SHP77 treated with DMSO at 0.1 percent for 48 hours (cell line): ENCODE measurements around the gene ISCU.

Source experiments
- DNase-seq: peaks from one replicate; lab custom pipeline; 2025; lab: John Stamatoyannopoulos, UW

ISCU gene

GRCh38 chr12:108562348-108563135 is at the start of gene ISCU:
Gene ISCU (plus strand): TSS chr12:108562596. CDS start chr12:108562623, 27 bp downstream.
- peak; percentile 87 for DNase-seq

- no peak for DNase-seq
Measured at GRCh38 chr12:108514468-108514972, 47.9 kb upstream of the ISCU start.

- peak; percentile 98 for DNase-seq
Measured at GRCh38 chr12:108514973-108515814, 47.2 kb upstream of the ISCU start, which contains the start of gene FICD. Gene FICD (plus strand): TSS chr12:108515277. CDS start chr12:108516973, 1,696 bp downstream.

GRCh38 chr12:108515916-108516315 is 46.5 kb upstream of the ISCU start:
- DNase-seq: no peak

GRCh38 chr12:108516511-108517275 is 45.7 kb upstream of the ISCU start:
- no peak for DNase-seq

- no peak for DNase-seq
Measured at GRCh38 chr12:108517288-108518100, 44.9 kb upstream of the ISCU start.

- no peak for DNase-seq
Measured at GRCh38 chr12:108518101-108518715, 44.2 kb upstream of the ISCU start.

GRCh38 chr12:108518716-108519496 is 43.5 kb upstream of the ISCU start:
- DNase-seq: no peak

GRCh38 chr12:108519558-108519957 is 42.8 kb upstream of the ISCU start:
- no peak for DNase-seq

GRCh38 chr12:108523365-108523764 is 39.0 kb upstream of the ISCU start:
- no peak for DNase-seq

- DNase-seq: no peak
Measured at GRCh38 chr12:108525681-108526080, 36.7 kb upstream of the ISCU start.

- no peak for DNase-seq
Measured at GRCh38 chr12:108526482-108527165, 35.8 kb upstream of the ISCU start.

- DNase-seq: no peak
Measured at GRCh38 chr12:108527166-108527496, 35.3 kb upstream of the ISCU start.

- no peak for DNase-seq
Measured at GRCh38 chr12:108530161-108530560, 32.2 kb upstream of the ISCU start.

GRCh38 chr12:108531929-108532848 is 30.2 kb upstream of the ISCU start:
- no peak for DNase-seq

GRCh38 chr12:108538146-108538545 is 24.2 kb upstream of the ISCU start:
- DNase-seq: no peak

GRCh38 chr12:108538616-108539195 is 23.7 kb upstream of the ISCU start:
- no peak for DNase-seq

GRCh38 chr12:108542320-108542719 is 20.1 kb upstream of the ISCU start:
- no peak for DNase-seq
